ENCODE results near the gene CDKAL1. TPM values are rescaled to one million over a fixed set of nuclear protein-coding genes. Genes with fewer than 3 reads are reported as not detected.

CDKAL1 gene
- total and polyA plus RNA-seq, 2 of the 8 experiments (the other 6 are each of a cell fraction or from before 2014, with no cell fraction given) = 8.4 to 24.6 TPM

DNA sequence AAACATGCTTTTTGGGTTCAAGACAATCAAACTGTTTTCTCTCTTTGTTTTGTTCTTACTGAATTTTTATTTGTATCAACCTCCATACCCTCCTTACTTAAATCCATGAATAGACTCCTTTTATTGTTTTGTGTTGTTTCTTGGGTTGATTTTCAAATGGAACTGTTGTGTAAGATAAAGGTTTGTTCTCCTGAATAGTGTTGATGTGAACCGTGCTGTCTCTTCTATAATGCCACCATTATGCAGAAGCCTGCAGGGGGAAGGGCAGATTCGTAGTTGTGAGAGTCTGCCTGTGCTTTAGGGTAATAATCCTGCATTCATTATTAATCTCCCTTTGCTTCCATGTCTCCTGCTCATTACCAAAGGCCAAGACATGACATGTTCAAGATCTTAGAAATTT lies 105.9 kb downstream of the CDKAL1 start (continued):
- TF ChIP-seq CHD1 (IDR thresholded peaks at IDR 0.05; ENCODE audit: low read depth, low read length) (no peak), EZH2 (IDR thresholded peaks at IDR 0.05; ENCODE audit: low read depth, low read length, severe bottlenecking) (no peak), JUN (IDR thresholded peaks at IDR 0.05; ENCODE audit: low read depth, low read length) (no peak), KDM1A (IDR thresholded peaks at IDR 0.05; ENCODE audit: borderline replicate concordance, low read length) (no peak), CHD2 (IDR thresholded peaks at IDR 0.05; ENCODE audit: low read length) (no peak)

Data from H1 (cell line).